Activated CD8-positive, alpha-beta T cell treated with anti-CD3 and anti-CD28 coated beads for 36 hours (primary cell): ENCODE data around the gene CAMTA1. TPM values are rescaled to one million over a fixed set of nuclear protein-coding genes. Genes with fewer than 3 reads are reported as not detected.
"Not testable (repeated sequence)": the region's sequence is repeated elsewhere in the genome, so short reads cannot be mapped to it uniquely, and the experiment has no call there.

Experiments
- ATAC-seq: fragments of 200-7000 bp; cut with Tn5 transposase; one replicate; pipeline ENCODE4 v1.10.0; 2021; ENCODE audit warnings: mild to moderate bottlenecking, moderate library complexity
- CTCF ChIA-PET: fragments of 350-600 bp; sonication (Branson Sonifier 250); formaldehyde crosslinking; loops from one replicate; lab custom pipeline; 2021; ENCODE audit warnings: antibody characterized with exemption; lab: Charles Lee
- POLR2A ChIA-PET: fragments of 350-600 bp; sonication (Branson Sonifier 250); formaldehyde crosslinking; loops from one replicate; lab custom pipeline; 2021; ENCODE audit warnings: antibody characterized with exemption; lab: Charles Lee
- DNase-seq: peaks from one replicate; pipeline ENCODE4 v3.0.0-alpha.2; 2020
- H3K27ac Mint-ChIP-seq: one replicate; pipeline ENCODE4 v1.8.0; 2021; ENCODE audit warnings: mild to moderate bottlenecking, mixed read lengths
- H3K27me3 Mint-ChIP-seq: one replicate; pipeline ENCODE4 v1.8.0; 2021; ENCODE audit warnings: mixed read lengths
- H3K36me3 Mint-ChIP-seq: one replicate; pipeline ENCODE4 v1.8.0; 2021; ENCODE audit warnings: low read depth, mixed read lengths
- H3K4me1 Mint-ChIP-seq: one replicate; pipeline ENCODE4 v1.8.0; 2021; ENCODE audit warnings: low read depth, mixed read lengths
- H3K4me3 Mint-ChIP-seq: one replicate; pipeline ENCODE4 v1.8.0; 2021; ENCODE audit warnings: mild to moderate bottlenecking, moderate library complexity, mixed read lengths
- H3K9me3 Mint-ChIP-seq: one replicate; pipeline ENCODE4 v1.8.0; 2021; ENCODE audit warnings: mixed read lengths
- intact Hi-C: fragments of 100-400 bp; cut with micrococcal nuclease; formaldehyde crosslinking; loops from one replicate; pipeline ENCODE4 v1.10.0; 2022
- total RNA-seq, 2 experiments: library from RNA; stranded (reverse); gene quantifications; one replicate each; pipeline ENCODE4 v1.2.3, GENCODE V29; 2021
- TF ChIP-seq, protein P1 (sequence below): fragments of 200-600 bp; IDR thresholded peaks from one replicate; pipeline ENCODE4 v1.8.0; 2022; ENCODE audit warnings: antibody characterized with exemption, mild to moderate bottlenecking

CAMTA1 gene
- 10 to 100 TPM; 67.7 to 70.9 TPM for total RNA-seq

- peak within 1 kb of the TSS; percentile 90 for H3K4me3 Mint-ChIP-seq
- CTCF ChIA-PET = interaction anchor here (1.2 to 3.2 kb wide), 2 partner anchors 66 to 104 kb away, joined by 4 to 14 read pairs; no protein-coding TSS in a partner anchor
- peaks cover 44% of the 10 kb centered on the region for H3K4me1 Mint-ChIP-seq
These were observed at the start of gene CAMTA1 for GRCh38 chr1:6785318-6785727. CAMTA1 (plus strand) TSS chr1:6785454; CDS start chr1:6785531, 77 bp downstream.

GRCh38 chr1:6738987-6739676, 46.1 kb upstream of the CAMTA1 start:
- Mint-ChIP-seq H3K4me3 (no peak overlapping the region), H3K9me3 (no peaks in the 10 kb centered on the region), H3K27me3 (peaks cover 3% of the 10 kb centered on the region), H3K4me1 (peaks cover 15% of the 10 kb centered on the region), H3K36me3 (no peaks in the 10 kb centered on the region), H3K27ac (no peak overlapping the region)
- ATAC-seq (no peak), DNase-seq (no peak)
- ChIA-PET CTCF (no interaction called here), POLR2A (interaction anchor here (0.7 kb wide), 1 partner anchor 38 kb away, joined by 3 read pairs; the partner anchor contains the start of gene DNAJC11)
- intact Hi-C loops = no loop called here
- TF ChIP-seq, protein P1, sequence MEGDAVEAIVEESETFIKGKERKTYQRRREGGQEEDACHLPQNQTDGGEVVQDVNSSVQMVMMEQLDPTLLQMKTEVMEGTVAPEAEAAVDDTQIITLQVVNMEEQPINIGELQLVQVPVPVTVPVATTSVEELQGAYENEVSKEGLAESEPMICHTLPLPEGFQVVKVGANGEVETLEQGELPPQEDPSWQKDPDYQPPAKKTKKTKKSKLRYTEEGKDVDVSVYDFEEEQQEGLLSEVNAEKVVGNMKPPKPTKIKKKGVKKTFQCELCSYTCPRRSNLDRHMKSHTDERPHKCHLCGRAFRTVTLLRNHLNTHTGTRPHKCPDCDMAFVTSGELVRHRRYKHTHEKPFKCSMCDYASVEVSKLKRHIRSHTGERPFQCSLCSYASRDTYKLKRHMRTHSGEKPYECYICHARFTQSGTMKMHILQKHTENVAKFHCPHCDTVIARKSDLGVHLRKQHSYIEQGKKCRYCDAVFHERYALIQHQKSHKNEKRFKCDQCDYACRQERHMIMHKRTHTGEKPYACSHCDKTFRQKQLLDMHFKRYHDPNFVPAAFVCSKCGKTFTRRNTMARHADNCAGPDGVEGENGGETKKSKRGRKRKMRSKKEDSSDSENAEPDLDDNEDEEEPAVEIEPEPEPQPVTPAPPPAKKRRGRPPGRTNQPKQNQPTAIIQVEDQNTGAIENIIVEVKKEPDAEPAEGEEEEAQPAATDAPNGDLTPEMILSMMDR = no peak

More at GRCh38 chr1:6785318-6785727, at the start of gene CAMTA1:
- DNase-seq = no peak
- peak; percentile 86 for ATAC-seq
- peak within 1 kb of the TSS; percentile 90 for H3K27ac Mint-ChIP-seq
- POLR2A ChIA-PET = interaction anchor here (0.8 to 1.6 kb wide), 6 partner anchors 18 to 184 kb away, joined by 3 to 4 read pairs (median 4); partner anchors contain the start of gene DNAJC11
- TF ChIP-seq, protein P1 = no peak
- H3K36me3 Mint-ChIP-seq = peaks cover 19% of the 10 kb centered on the region
- no peaks in the 10 kb centered on the region for H3K9me3 Mint-ChIP-seq
- no peaks in the 10 kb centered on the region for H3K27me3 Mint-ChIP-seq
- intact Hi-C loops = loop anchor here (10.0 kb wide), 1 partner anchor 61 kb away; no protein-coding TSS in a partner anchor

- DNase-seq, POLR2A ChIA-PET, H3K27ac Mint-ChIP-seq, H3K4me3 Mint-ChIP-seq, H3K27me3 Mint-ChIP-seq, H3K9me3 Mint-ChIP-seq, intact Hi-C loops, ATAC-seq, H3K36me3 Mint-ChIP-seq: not testable (repeated sequence)
- peaks cover 17% of the 10 kb centered on the region for H3K4me1 Mint-ChIP-seq
- CTCF ChIA-PET = interaction anchor here (3.7 kb wide), 1 partner anchor 147 kb away, joined by 9 read pairs; no protein-coding TSS in a partner anchor
These were observed 42.5 kb upstream of the CAMTA1 start for GRCh38 chr1:6742676-6743188.

- ATAC-seq = peak; percentile 50
These were observed 41.8 kb upstream of the CAMTA1 start for GRCh38 chr1:6743189-6744101.

More at GRCh38 chr1:6743189-6744101, 41.8 kb upstream of the CAMTA1 start:
- POLR2A ChIA-PET = interaction anchor here (0.7 kb wide), 1 partner anchor 42 kb away, joined by 4 read pairs; the partner anchor contains the start of gene CAMTA1
- peaks cover 17% of the 10 kb centered on the region for H3K4me1 Mint-ChIP-seq
- no peaks in the 10 kb centered on the region for H3K36me3 Mint-ChIP-seq
- no peak overlapping the region for H3K27ac Mint-ChIP-seq
- CTCF ChIA-PET = interaction anchor here (0.5 to 3.7 kb wide), 2 partner anchors 40 to 146 kb away, joined by 3 to 9 read pairs; no protein-coding TSS in a partner anchor
- no peaks in the 10 kb centered on the region for H3K9me3 Mint-ChIP-seq
- H3K27me3 Mint-ChIP-seq = peaks cover 2% of the 10 kb centered on the region
- TF ChIP-seq, protein P1 = no peak
- no peak overlapping the region for H3K4me3 Mint-ChIP-seq
- intact Hi-C loops = no loop called here
- peak; percentile 53 for DNase-seq
